Prostate gland (tissue), 2 donors: ENCODE results near the gene CYP2A13.

Experiments
- POLR2AphosphoS5 ChIP-seq: sonication (generic); formaldehyde crosslinking; IDR thresholded peaks from one replicate; pipeline ENCODE4 v1.6.1; 2017; ENCODE audit warnings: antibody characterized with exemption
- TF ChIP-seq, protein P1 (sequence below), 4 experiments: fragments of 200-600 bp in 2 of 4; fragments of 450-650 bp in 2 of 4; sonication (generic) in 2 of 4; IDR thresholded peaks; 1 replicate in 3 of 4; 2 replicates in 1 of 4; pipeline ENCODE4 v1.5.1; 2016 to 2019; ENCODE audit warnings: antibody characterized with exemption in 4 of 4, mild to moderate bottlenecking in 2 of 4, moderate library complexity in 2 of 4

DNA sequence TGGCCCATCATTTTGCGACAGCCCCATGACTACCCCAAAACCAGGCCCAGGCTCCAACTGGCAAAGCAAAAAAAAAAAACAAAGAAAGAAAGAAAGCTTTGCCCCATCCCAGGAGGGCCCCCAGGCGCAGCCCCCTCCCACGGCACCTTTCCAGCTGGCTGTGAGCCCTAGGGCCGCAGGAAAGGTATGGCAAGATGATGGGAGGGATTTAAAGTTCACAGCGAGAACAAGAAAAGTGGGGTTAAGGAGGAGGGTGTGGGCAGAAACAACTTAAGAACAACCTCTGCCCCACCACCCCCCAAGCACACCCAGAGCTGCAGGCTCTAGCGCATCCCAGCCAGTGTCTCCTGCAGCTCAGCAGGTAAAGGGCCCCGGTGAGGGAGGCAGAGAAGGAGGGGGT, 25.9 kb downstream of the CYP2A13 start, which contains the start of gene CYP2F1:
- TF ChIP-seq, protein P1, sequence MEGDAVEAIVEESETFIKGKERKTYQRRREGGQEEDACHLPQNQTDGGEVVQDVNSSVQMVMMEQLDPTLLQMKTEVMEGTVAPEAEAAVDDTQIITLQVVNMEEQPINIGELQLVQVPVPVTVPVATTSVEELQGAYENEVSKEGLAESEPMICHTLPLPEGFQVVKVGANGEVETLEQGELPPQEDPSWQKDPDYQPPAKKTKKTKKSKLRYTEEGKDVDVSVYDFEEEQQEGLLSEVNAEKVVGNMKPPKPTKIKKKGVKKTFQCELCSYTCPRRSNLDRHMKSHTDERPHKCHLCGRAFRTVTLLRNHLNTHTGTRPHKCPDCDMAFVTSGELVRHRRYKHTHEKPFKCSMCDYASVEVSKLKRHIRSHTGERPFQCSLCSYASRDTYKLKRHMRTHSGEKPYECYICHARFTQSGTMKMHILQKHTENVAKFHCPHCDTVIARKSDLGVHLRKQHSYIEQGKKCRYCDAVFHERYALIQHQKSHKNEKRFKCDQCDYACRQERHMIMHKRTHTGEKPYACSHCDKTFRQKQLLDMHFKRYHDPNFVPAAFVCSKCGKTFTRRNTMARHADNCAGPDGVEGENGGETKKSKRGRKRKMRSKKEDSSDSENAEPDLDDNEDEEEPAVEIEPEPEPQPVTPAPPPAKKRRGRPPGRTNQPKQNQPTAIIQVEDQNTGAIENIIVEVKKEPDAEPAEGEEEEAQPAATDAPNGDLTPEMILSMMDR (IDR thresholded peaks at IDR 0.05), result no peak
- TF ChIP-seq POLR2AphosphoS5, result no peak
